Medulla oblongata (tissue), 1 donor: ENCODE data around the gene MYBPH.

ENCODE experiments used
- DNase-seq: peaks from one replicate; pipeline ENCODE4 v3.0.0-alpha.2; 2015; ENCODE audit errors: extremely low spot score

Gene MYBPH

GRCh38 chr1:203166192-203166940 lies 9.3 kb downstream of the MYBPH start:
- no peak for DNase-seq

- DNase-seq = no peak
Measured at GRCh38 chr1:203165800-203166161, 9.8 kb downstream of the MYBPH start.

- DNase-seq = no peak
Measured at GRCh38 chr1:203165101-203165799, 10.4 kb downstream of the MYBPH start.

GRCh38 chr1:203163891-203164635 lies 11.6 kb downstream of the MYBPH start:
- DNase-seq = peak; percentile 58

- no peak for DNase-seq
Measured at GRCh38 chr1:203162403-203162802, 13.2 kb downstream of the MYBPH start.

GRCh38 chr1:203161703-203162102 lies 13.9 kb downstream of the MYBPH start:
- DNase-seq = no peak

GRCh38 chr1:203161175-203161574 lies 14.5 kb downstream of the MYBPH start:
- DNase-seq = no peak

- DNase-seq = peak; percentile 72
Measured at GRCh38 chr1:203159844-203160243, 15.8 kb downstream of the MYBPH start.

- DNase-seq = no peak
Measured at GRCh38 chr1:203158960-203159665, 16.5 kb downstream of the MYBPH start.

- no peak for DNase-seq
Measured at GRCh38 chr1:203158423-203158822, 17.2 kb downstream of the MYBPH start.

GRCh38 chr1:203156280-203156679 lies 19.3 kb downstream of the MYBPH start:
- no peak for DNase-seq

- DNase-seq = no peak
Measured at GRCh38 chr1:203153989-203154821, 21.4 kb downstream of the MYBPH start.

GRCh38 chr1:203153051-203153988 lies 22.3 kb downstream of the MYBPH start:
- peak; percentile 69 for DNase-seq

- no peak for DNase-seq
Measured at GRCh38 chr1:203152158-203153034, 23.2 kb downstream of the MYBPH start.

GRCh38 chr1:203151362-203152157 lies 24.1 kb downstream of the MYBPH start:
- no peak for DNase-seq

- DNase-seq = no peak
Measured at GRCh38 chr1:203150511-203151297, 24.9 kb downstream of the MYBPH start.

GRCh38 chr1:203149188-203149840 lies 26.3 kb downstream of the MYBPH start:
- no peak for DNase-seq
